Nucleus accumbens (tissue), 56 donors: ENCODE results near the gene CAND1.
"Not testable (repeated sequence)": the region's sequence is repeated elsewhere in the genome, so short reads cannot be mapped to it uniquely, and the experiment has no call there.

Experiments used
- DNase-seq, 56 donors: peaks; one replicate each; lab custom pipeline; 2025; lab: John Stamatoyannopoulos, UW

The CAND1 gene

GRCh38 chr12:67333649-67334048 is 64.5 kb downstream of the CAND1 start:
- DNase-seq: no peak

- DNase-seq: no peak
These were observed 69.3 kb downstream of the CAND1 start for GRCh38 chr12:67338426-67338825.

GRCh38 chr12:67339530-67339929 is 70.4 kb downstream of the CAND1 start:
- no peak for DNase-seq

- not testable (repeated sequence) for DNase-seq
These were observed 71.9 kb downstream of the CAND1 start for GRCh38 chr12:67341086-67341485.

- no peak for DNase-seq
These were observed 76.0 kb downstream of the CAND1 start for GRCh38 chr12:67344979-67345710.

GRCh38 chr12:67348683-67349082 is 79.5 kb downstream of the CAND1 start:
- no peak for DNase-seq

GRCh38 chr12:67352682-67353081 is 83.5 kb downstream of the CAND1 start:
- no peak for DNase-seq

- no peak for DNase-seq
These were observed 85.2 kb downstream of the CAND1 start for GRCh38 chr12:67354322-67354721.

GRCh38 chr12:67354966-67355365 is 85.8 kb downstream of the CAND1 start:
- no peak for DNase-seq

GRCh38 chr12:67355428-67356379 is 86.5 kb downstream of the CAND1 start:
- DNase-seq: peak in 6 of 56 donors; percentile 0 to 33 (median 8)

GRCh38 chr12:67356380-67356774 is 87.2 kb downstream of the CAND1 start:
- no peak for DNase-seq

GRCh38 chr12:67357376-67358125 is 88.4 kb downstream of the CAND1 start:
- no peak for DNase-seq

GRCh38 chr12:67358781-67359338 is 89.7 kb downstream of the CAND1 start:
- no peak for DNase-seq

GRCh38 chr12:67362526-67362925 is 93.4 kb downstream of the CAND1 start:
- DNase-seq: no peak

GRCh38 chr12:67364228-67364627 is 95.1 kb downstream of the CAND1 start:
- DNase-seq: no peak

GRCh38 chr12:67365131-67365530 is 96.0 kb downstream of the CAND1 start:
- DNase-seq: no peak

- no peak for DNase-seq
These were observed 98.7 kb downstream of the CAND1 start for GRCh38 chr12:67367843-67368242.
